Ishikawa (cell line): Measurements from ENCODE around the gene SETBP1.

ENCODE experiments used
- CEBPB ChIP-seq: IDR thresholded peaks from 2 replicates; pipeline ENCODE4 v1.6.1; 2012
- CREB1 ChIP-seq: IDR thresholded peaks from 2 replicates; pipeline ENCODE4 v1.6.1; 2012; ENCODE audit warnings: low read depth
- EGR1 ChIP-seq: IDR thresholded peaks from 2 replicates; pipeline ENCODE4 v1.6.1; 2012
- EP300 ChIP-seq: IDR thresholded peaks from 2 replicates; pipeline ENCODE4 v1.6.1; 2012; ENCODE audit warnings: borderline replicate concordance
- FOXM1 ChIP-seq: IDR thresholded peaks from 2 replicates; pipeline ENCODE4 v1.6.1; 2012; ENCODE audit warnings: low read depth, borderline replicate concordance
- NFIC ChIP-seq: IDR thresholded peaks from 2 replicates; pipeline ENCODE4 v1.6.1; 2012
- RAD21 ChIP-seq: IDR thresholded peaks from 2 replicates; pipeline ENCODE4 v1.6.1; 2012; ENCODE audit warnings: low read depth
- TAF1 ChIP-seq: IDR thresholded peaks from 2 replicates; pipeline ENCODE4 v1.6.1; 2012; ENCODE audit warnings: low read depth, mild to moderate bottlenecking
- TCF12 ChIP-seq: IDR thresholded peaks from 2 replicates; pipeline ENCODE4 v1.6.1; 2012; ENCODE audit warnings: low read depth
- YY1 ChIP-seq: IDR thresholded peaks from 2 replicates; pipeline ENCODE4 v1.6.1; 2012; ENCODE audit warnings: low read depth
- TF ChIP-seq, protein P1 (sequence below): IDR thresholded peaks from 2 replicates; pipeline ENCODE4 v1.6.1; 2012
- TF ChIP-seq, protein P2 (sequence below): IDR thresholded peaks from 2 replicates; pipeline ENCODE4 v1.6.1; 2012
- TF ChIP-seq, protein P3 (sequence below): IDR thresholded peaks from 2 replicates; pipeline ENCODE4 v1.6.1; 2012; ENCODE audit warnings: low read depth, mild to moderate bottlenecking

DNA sequence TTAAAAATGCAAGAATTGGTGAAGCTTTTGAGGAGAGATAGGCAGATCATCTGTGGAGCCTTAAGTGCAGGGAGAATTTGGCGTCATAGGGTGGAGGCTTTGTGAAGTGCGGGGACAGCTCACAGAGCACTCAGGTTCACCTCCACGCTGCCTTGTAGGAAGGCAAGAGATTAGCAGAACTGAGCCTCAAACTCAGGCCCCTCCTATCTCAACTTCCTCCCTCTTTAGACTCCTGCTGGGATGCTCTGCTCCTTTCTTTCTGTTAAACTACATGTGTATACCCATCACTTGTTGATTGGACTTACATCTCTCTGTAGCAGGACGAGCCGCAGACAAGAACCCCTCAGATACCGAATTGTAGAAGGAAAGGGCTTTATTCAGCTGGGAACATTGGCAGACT is 422.2 kb downstream of the SETBP1 start:
- TF ChIP-seq, protein P1, sequence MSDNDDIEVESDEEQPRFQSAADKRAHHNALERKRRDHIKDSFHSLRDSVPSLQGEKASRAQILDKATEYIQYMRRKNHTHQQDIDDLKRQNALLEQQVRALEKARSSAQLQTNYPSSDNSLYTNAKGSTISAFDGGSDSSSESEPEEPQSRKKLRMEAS: no peak
- TF ChIP-seq, protein P2, sequence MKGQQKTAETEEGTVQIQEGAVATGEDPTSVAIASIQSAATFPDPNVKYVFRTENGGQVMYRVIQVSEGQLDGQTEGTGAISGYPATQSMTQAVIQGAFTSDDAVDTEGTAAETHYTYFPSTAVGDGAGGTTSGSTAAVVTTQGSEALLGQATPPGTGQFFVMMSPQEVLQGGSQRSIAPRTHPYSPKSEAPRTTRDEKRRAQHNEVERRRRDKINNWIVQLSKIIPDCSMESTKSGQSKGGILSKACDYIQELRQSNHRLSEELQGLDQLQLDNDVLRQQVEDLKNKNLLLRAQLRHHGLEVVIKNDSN: no peak
- TF ChIP-seq EP300 (no peak), EGR1 (no peak), TAF1 (no peak), TCF12 (no peak), YY1 (no peak), FOXM1 (no peak), CEBPB (no peak), CREB1 (no peak), RAD21 (no peak), NFIC (no peak)
- TF ChIP-seq, protein P3, sequence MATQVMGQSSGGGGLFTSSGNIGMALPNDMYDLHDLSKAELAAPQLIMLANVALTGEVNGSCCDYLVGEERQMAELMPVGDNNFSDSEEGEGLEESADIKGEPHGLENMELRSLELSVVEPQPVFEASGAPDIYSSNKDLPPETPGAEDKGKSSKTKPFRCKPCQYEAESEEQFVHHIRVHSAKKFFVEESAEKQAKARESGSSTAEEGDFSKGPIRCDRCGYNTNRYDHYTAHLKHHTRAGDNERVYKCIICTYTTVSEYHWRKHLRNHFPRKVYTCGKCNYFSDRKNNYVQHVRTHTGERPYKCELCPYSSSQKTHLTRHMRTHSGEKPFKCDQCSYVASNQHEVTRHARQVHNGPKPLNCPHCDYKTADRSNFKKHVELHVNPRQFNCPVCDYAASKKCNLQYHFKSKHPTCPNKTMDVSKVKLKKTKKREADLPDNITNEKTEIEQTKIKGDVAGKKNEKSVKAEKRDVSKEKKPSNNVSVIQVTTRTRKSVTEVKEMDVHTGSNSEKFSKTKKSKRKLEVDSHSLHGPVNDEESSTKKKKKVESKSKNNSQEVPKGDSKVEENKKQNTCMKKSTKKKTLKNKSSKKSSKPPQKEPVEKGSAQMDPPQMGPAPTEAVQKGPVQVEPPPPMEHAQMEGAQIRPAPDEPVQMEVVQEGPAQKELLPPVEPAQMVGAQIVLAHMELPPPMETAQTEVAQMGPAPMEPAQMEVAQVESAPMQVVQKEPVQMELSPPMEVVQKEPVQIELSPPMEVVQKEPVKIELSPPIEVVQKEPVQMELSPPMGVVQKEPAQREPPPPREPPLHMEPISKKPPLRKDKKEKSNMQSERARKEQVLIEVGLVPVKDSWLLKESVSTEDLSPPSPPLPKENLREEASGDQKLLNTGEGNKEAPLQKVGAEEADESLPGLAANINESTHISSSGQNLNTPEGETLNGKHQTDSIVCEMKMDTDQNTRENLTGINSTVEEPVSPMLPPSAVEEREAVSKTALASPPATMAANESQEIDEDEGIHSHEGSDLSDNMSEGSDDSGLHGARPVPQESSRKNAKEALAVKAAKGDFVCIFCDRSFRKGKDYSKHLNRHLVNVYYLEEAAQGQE: no peak
